Measurements from ENCODE around the gene PCNX2. TPM values are rescaled to one million over a fixed set of nuclear protein-coding genes. Genes with fewer than 3 reads are reported as not detected.

Gene PCNX2
- total RNA-seq, 4 donors from 2014 or later, result 12.1 to 35.1 (median 15.8) TPM

- Histone ChIP-seq H3K4me1 (no peaks in the 10 kb centered on the region), H3K27ac (no peak overlapping the region), H3K27me3 (no peaks in the 10 kb centered on the region), H3K9me3 (no peaks in the 10 kb centered on the region), H3K36me3 (no peaks in the 10 kb centered on the region), H3K4me3 (replicated peaks in 1 of 3) (no peak overlapping the region)
- TF ChIP-seq POLR2A (IDR thresholded peaks at IDR 0.05) (no peak), CTCF (IDR thresholded peaks at IDR 0.05) (peak in 3 of 6 experiments; percentile 16 to 40 (median 35))
- no peak for DNase-seq
- WGBS, 2 donors, result 62 to 65% methylated on average over 2 of the region's 2 CpGs
- intact Hi-C loops (cut with DNase I), result no loop called here
Measured at GRCh38 chr1:233172201-233172600, 123.3 kb downstream of the PCNX2 start.

GRCh38 chr1:233170741-233171140 lies 124.8 kb downstream of the PCNX2 start:
- Histone ChIP-seq H3K27ac (no peak overlapping the region), H3K4me1 (no peaks in the 10 kb centered on the region), H3K9me3 (no peaks in the 10 kb centered on the region), H3K36me3 (no peaks in the 10 kb centered on the region), H3K4me3 (replicated peaks in 1 of 3) (no peak overlapping the region), H3K27me3 (no peaks in the 10 kb centered on the region)
- WGBS, 2 donors, result 96 to 97% methylated on average over 9 of the region's 9 CpGs
- TF ChIP-seq POLR2A (IDR thresholded peaks at IDR 0.05) (no peak), CTCF (IDR thresholded peaks at IDR 0.05) (no peak)
- intact Hi-C loops (cut with DNase I), result no loop called here
- no peak for DNase-seq

- DNase-seq, result no peak
- H3K27ac ChIP-seq, result no peak overlapping the region
- no peaks in the 10 kb centered on the region for H3K9me3 ChIP-seq
- WGBS, 2 donors, result 87 to 94% methylated on average over 1 of the region's 1 CpG
- TF ChIP-seq POLR2A (IDR thresholded peaks at IDR 0.05) (no peak), CTCF (IDR thresholded peaks at IDR 0.05) (no peak)
- intact Hi-C loops (cut with DNase I), result no loop called here
- H3K27me3 ChIP-seq, result no peaks in the 10 kb centered on the region
- H3K4me1 ChIP-seq, result no peaks in the 10 kb centered on the region
- no peaks in the 10 kb centered on the region for H3K36me3 ChIP-seq
- no peak overlapping the region for H3K4me3 ChIP-seq (replicated peaks in 1 of 3)
Measured at GRCh38 chr1:233168384-233168783, 127.1 kb downstream of the PCNX2 start.

- H3K36me3 ChIP-seq, result no peaks in the 10 kb centered on the region
- DNase-seq, result no peak
- TF ChIP-seq CTCF (IDR thresholded peaks at IDR 0.05) (no peak), POLR2A (IDR thresholded peaks at IDR 0.05) (no peak)
- H3K4me3 ChIP-seq (replicated peaks in 1 of 3), result no peak overlapping the region
- WGBS, 2 donors, result 78 to 85% methylated on average over 4 of the region's 4 CpGs
- H3K27me3 ChIP-seq, result no peaks in the 10 kb centered on the region
- H3K4me1 ChIP-seq, result no peaks in the 10 kb centered on the region
- no peaks in the 10 kb centered on the region for H3K9me3 ChIP-seq
- intact Hi-C loops (cut with DNase I), result no loop called here
- H3K27ac ChIP-seq, result no peak overlapping the region
Measured at GRCh38 chr1:233166896-233167295, 128.6 kb downstream of the PCNX2 start.

GRCh38 chr1:233163696-233164095 lies 131.8 kb downstream of the PCNX2 start:
- DNase-seq, result no peak
- Histone ChIP-seq H3K9me3 (no peaks in the 10 kb centered on the region), H3K4me1 (no peaks in the 10 kb centered on the region), H3K36me3 (no peaks in the 10 kb centered on the region), H3K27me3 (no peaks in the 10 kb centered on the region), H3K27ac (no peak overlapping the region), H3K4me3 (replicated peaks in 1 of 3) (no peak overlapping the region)
- 94 to 100% methylated on average over 1 of the region's 1 CpG for WGBS, 2 donors
- intact Hi-C loops (cut with DNase I), result no loop called here
- TF ChIP-seq CTCF (IDR thresholded peaks at IDR 0.05), result no peak
- TF ChIP-seq POLR2A (IDR thresholded peaks at IDR 0.05), result no peak
